ENCODE measurements around the gene EPO. TPM values are rescaled to one million over a fixed set of nuclear protein-coding genes. Genes with fewer than 3 reads are reported as not detected.
A peak's percentile ranks its signal among the peaks of the same experiment; 100 is the strongest.

EPO gene
- total RNA-seq, 4 donors from 2014 or later = 1.1 TPM; not detected in 3

- intact Hi-C loops (cut with DNase I; ENCODE audit: low total_unique reads) = loop anchor here (10.0 kb wide), 2 partner anchors 122 to 222 kb away; partner anchors contain the start of gene SPACDR
- TF ChIP-seq CTCF (IDR thresholded peaks at IDR 0.05) (no peak), POLR2A (IDR thresholded peaks at IDR 0.05) (no peak)
- H3K9me3 ChIP-seq = no peaks in the 10 kb centered on the region
- peaks cover 12 to 28% of the 10 kb centered on the region in 2 donors for H3K4me1 ChIP-seq
- H3K27ac ChIP-seq = peak overlapping the region in 1 of 2 donors; percentile 45
- no peak overlapping the region for H3K4me3 ChIP-seq
- H3K27me3 ChIP-seq = no peaks in the 10 kb centered on the region
- no peaks in the 10 kb centered on the region for H3K36me3 ChIP-seq
- no peak for DNase-seq
Observed at GRCh38 chr7:100686201-100686821, 34.0 kb upstream of the EPO start.

GRCh38 chr7:100686822-100687211, 33.5 kb upstream of the EPO start:
- intact Hi-C loops (cut with DNase I; ENCODE audit: low total_unique reads) = loop anchor here (10.0 kb wide), 2 partner anchors 122 to 222 kb away; partner anchors contain the start of gene SPACDR
- no peaks in the 10 kb centered on the region for H3K9me3 ChIP-seq
- H3K27me3 ChIP-seq = no peaks in the 10 kb centered on the region
- no peak for DNase-seq
- no peak for TF ChIP-seq POLR2A (IDR thresholded peaks at IDR 0.05)
- no peak for TF ChIP-seq CTCF (IDR thresholded peaks at IDR 0.05)
- H3K4me3 ChIP-seq = no peak overlapping the region
- H3K27ac ChIP-seq = peak overlapping the region; percentile 19 to 45
- H3K36me3 ChIP-seq = no peaks in the 10 kb centered on the region
- H3K4me1 ChIP-seq = peaks cover 12 to 28% of the 10 kb centered on the region in 2 donors

GRCh38 chr7:100687261-100687660, 33.0 kb upstream of the EPO start:
- intact Hi-C loops (cut with DNase I; ENCODE audit: low total_unique reads) = loop anchor here (10.0 kb wide), 2 partner anchors 122 to 222 kb away; partner anchors contain the start of gene SPACDR
- Histone ChIP-seq H3K9me3 (no peaks in the 10 kb centered on the region), H3K4me3 (no peak overlapping the region), H3K27me3 (no peaks in the 10 kb centered on the region), H3K27ac (peak overlapping the region; percentile 19 to 45), H3K4me1 (peaks cover 12 to 28% of the 10 kb centered on the region in 2 donors), H3K36me3 (no peaks in the 10 kb centered on the region)
- no peak for DNase-seq
- no peak for TF ChIP-seq POLR2A (IDR thresholded peaks at IDR 0.05)
- TF ChIP-seq CTCF (IDR thresholded peaks at IDR 0.05) = no peak

- H3K27ac ChIP-seq = peak overlapping the region; percentile 39 to 45
- DNase-seq = peak in 1 of 2 donors; percentile 46
- H3K9me3 ChIP-seq = no peaks in the 10 kb centered on the region
- H3K4me1 ChIP-seq = peaks cover 12 to 28% of the 10 kb centered on the region in 2 donors
- H3K36me3 ChIP-seq = no peaks in the 10 kb centered on the region
- TF ChIP-seq POLR2A (IDR thresholded peaks at IDR 0.05) (no peak), CTCF (IDR thresholded peaks at IDR 0.05) (no peak)
- no peak overlapping the region for H3K4me3 ChIP-seq
- H3K27me3 ChIP-seq = no peaks in the 10 kb centered on the region
- intact Hi-C loops (cut with DNase I; ENCODE audit: low total_unique reads) = loop anchor here (10.0 kb wide), 2 partner anchors 123 to 223 kb away; partner anchors contain the start of gene SPACDR
Observed at GRCh38 chr7:100687751-100688300, 32.4 kb upstream of the EPO start.

- no peaks in the 10 kb centered on the region for H3K9me3 ChIP-seq
- peak overlapping the region; percentile 39 to 45 for H3K27ac ChIP-seq
- H3K36me3 ChIP-seq = no peaks in the 10 kb centered on the region
- H3K27me3 ChIP-seq = no peaks in the 10 kb centered on the region
- TF ChIP-seq POLR2A (IDR thresholded peaks at IDR 0.05) (no peak), CTCF (IDR thresholded peaks at IDR 0.05) (no peak)
- intact Hi-C loops (cut with DNase I; ENCODE audit: low total_unique reads) = loop anchor here (10.0 kb wide), 2 partner anchors 124 to 224 kb away; partner anchors contain the start of gene SPACDR
- H3K4me1 ChIP-seq = peaks cover 12 to 28% of the 10 kb centered on the region in 2 donors
- DNase-seq = no peak
- no peak overlapping the region for H3K4me3 ChIP-seq
Observed at GRCh38 chr7:100688326-100688860, 31.9 kb upstream of the EPO start.
